HL-60 (cell line): Measurements from ENCODE around the gene ABCG2.

Experiments
- DNase-seq, 2 experiments: peaks; one replicate each; pipeline ENCODE4 v3.0.0-alpha.2; 2010 to 2020; ENCODE audit warnings: low read depth in 1 of 2, low spot score in 1 of 2
- H3K27ac ChIP-seq: fragments of 250-450 bp; sonication (Bioruptor Pico); replicated peaks from 2 replicates; pipeline ENCODE4 v1.5.1; 2020; ENCODE audit warnings: mild to moderate bottlenecking, moderate library complexity
- H3K27me3 ChIP-seq: fragments of 250-450 bp; sonication (Bioruptor Pico); 2 replicates; pipeline ENCODE4 v1.5.1; 2021; ENCODE audit warnings: mild to moderate bottlenecking, moderate library complexity; ENCODE audit not compliant: insufficient read depth, poor library complexity, severe bottlenecking
- H3K4me3 ChIP-seq: replicated peaks from 2 replicates; pipeline ENCODE4 v1.5.1; 2011; ENCODE audit warnings: mild to moderate bottlenecking, control low read depth, low read length; ENCODE audit not compliant: insufficient read depth
- GABPA ChIP-seq: IDR thresholded peaks from 2 replicates; pipeline ENCODE4 v1.6.1; 2012; ENCODE audit warnings: low read depth
- POLR2AphosphoS5 ChIP-seq: IDR thresholded peaks from 2 replicates; pipeline ENCODE4 v1.6.1; 2012; ENCODE audit warnings: low read depth
- REST ChIP-seq: IDR thresholded peaks from 2 replicates; pipeline ENCODE4 v1.6.1; 2012; ENCODE audit warnings: low read depth; ENCODE audit not compliant: insufficient replicate concordance
- SPI1 ChIP-seq: IDR thresholded peaks from 2 replicates; pipeline ENCODE4 v1.6.1; 2012; ENCODE audit warnings: low read depth, mild to moderate bottlenecking, borderline replicate concordance
- TF ChIP-seq, protein P1 (sequence below): IDR thresholded peaks from one replicate; pipeline ENCODE4 v1.5.1; 2011; ENCODE audit warnings: low read length, control low read depth, inconsistent platforms; ENCODE audit not compliant: insufficient read depth

ABCG2 gene

GRCh38 chr4:88087004-88087403 lies 71.4 kb downstream of the ABCG2 start:
- no peak for TF ChIP-seq SPI1
- TF ChIP-seq GABPA, result no peak
- TF ChIP-seq REST, result no peak
- TF ChIP-seq POLR2AphosphoS5, result no peak
- TF ChIP-seq, protein P1, sequence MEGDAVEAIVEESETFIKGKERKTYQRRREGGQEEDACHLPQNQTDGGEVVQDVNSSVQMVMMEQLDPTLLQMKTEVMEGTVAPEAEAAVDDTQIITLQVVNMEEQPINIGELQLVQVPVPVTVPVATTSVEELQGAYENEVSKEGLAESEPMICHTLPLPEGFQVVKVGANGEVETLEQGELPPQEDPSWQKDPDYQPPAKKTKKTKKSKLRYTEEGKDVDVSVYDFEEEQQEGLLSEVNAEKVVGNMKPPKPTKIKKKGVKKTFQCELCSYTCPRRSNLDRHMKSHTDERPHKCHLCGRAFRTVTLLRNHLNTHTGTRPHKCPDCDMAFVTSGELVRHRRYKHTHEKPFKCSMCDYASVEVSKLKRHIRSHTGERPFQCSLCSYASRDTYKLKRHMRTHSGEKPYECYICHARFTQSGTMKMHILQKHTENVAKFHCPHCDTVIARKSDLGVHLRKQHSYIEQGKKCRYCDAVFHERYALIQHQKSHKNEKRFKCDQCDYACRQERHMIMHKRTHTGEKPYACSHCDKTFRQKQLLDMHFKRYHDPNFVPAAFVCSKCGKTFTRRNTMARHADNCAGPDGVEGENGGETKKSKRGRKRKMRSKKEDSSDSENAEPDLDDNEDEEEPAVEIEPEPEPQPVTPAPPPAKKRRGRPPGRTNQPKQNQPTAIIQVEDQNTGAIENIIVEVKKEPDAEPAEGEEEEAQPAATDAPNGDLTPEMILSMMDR, result no peak
- Histone ChIP-seq H3K4me3 (no peak overlapping the region), H3K27me3 (no peaks in the 10 kb centered on the region), H3K27ac (no peak overlapping the region)
- no peak for DNase-seq

DNA sequence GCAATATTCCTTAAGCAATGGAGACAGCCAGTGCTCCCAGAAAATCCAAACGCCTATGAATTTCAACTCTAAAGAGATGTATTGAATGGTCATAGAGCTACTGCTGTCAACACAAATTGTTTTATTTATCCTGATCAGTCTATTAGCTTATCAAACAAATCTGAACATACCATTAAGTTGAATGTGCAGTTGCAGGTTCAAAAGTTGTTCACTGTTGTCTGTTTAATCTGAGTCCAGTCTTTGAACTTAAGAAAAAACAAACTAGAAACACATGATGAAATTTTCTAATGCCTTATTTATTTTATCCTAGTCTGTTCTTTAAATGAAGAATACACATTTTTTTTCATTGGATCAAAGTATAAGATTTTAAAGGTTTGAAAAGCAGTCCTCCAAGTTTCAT lies 77.8 kb downstream of the ABCG2 start:
- no peak for DNase-seq
- Histone ChIP-seq H3K27me3 (no peaks in the 10 kb centered on the region), H3K27ac (no peak overlapping the region), H3K4me3 (no peak overlapping the region)
- TF ChIP-seq GABPA (no peak), POLR2AphosphoS5 (no peak), REST (no peak), SPI1 (no peak)
- TF ChIP-seq, protein P1, result no peak

GRCh38 chr4:88078579-88078978 lies 79.9 kb downstream of the ABCG2 start:
- DNase-seq, result no peak
- Histone ChIP-seq H3K27ac (no peak overlapping the region), H3K27me3 (no peaks in the 10 kb centered on the region), H3K4me3 (no peak overlapping the region)
- TF ChIP-seq POLR2AphosphoS5 (no peak), REST (no peak), SPI1 (no peak), GABPA (no peak)
- TF ChIP-seq, protein P1, result no peak
